Ramos (cell line): ENCODE data around the gene CCDC141.

Experiments
- in situ Hi-C: fragments of 300-500 bp; cut with MboI; formaldehyde crosslinking; loops from one replicate; pipeline ENCODE4 v1.14.3; 2022; ENCODE audit warnings: low sequenced_read_pairs; ENCODE audit not compliant: unreplicated experiment

CCDC141 gene

DNA sequence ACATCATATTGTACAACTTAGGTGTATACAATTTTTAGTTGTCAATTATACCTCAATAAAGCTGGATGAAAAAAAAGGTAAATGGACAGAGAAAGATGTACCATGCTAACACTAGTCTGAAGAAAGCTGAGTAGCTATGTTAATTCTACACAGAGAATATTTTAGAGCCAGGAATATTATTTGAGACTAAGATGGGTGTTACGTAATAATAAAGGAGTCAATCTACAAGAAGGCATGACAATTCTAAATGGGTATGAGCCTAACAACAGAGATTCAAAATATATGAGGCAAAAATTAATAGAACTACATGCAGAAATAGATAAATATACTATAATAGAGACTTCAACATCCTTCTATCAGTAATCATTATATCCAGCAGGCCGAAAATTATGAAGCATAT lies 69.1 kb downstream of the CCDC141 start:
- in situ Hi-C loops, result no loop called here

DNA sequence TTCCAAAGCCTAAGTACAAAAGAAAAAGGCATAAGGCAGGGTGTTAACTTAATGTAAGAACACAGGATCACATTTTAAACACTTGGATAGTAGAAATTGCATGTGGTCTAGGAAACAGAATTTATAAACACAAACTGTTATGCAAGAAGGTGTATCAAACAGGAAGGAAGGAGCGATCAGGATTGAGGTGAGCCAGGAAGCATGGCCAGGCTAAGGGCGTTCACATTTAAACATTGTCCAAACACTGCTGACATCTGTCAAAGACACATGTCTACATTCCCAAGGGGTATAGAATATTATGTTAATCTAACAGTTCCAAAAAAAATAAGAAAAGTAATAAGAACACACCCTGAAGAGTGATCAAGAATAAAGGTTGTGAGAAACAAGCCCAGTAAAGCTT lies 71.3 kb downstream of the CCDC141 start:
- in situ Hi-C loops, result no loop called here

- in situ Hi-C loops, result no loop called here
These were observed 73.6 kb downstream of the CCDC141 start for GRCh38 chr2:178976351-178976750.

GRCh38 chr2:178962805-178963433 lies 87.0 kb downstream of the CCDC141 start:
- in situ Hi-C loops, result no loop called here

DNA sequence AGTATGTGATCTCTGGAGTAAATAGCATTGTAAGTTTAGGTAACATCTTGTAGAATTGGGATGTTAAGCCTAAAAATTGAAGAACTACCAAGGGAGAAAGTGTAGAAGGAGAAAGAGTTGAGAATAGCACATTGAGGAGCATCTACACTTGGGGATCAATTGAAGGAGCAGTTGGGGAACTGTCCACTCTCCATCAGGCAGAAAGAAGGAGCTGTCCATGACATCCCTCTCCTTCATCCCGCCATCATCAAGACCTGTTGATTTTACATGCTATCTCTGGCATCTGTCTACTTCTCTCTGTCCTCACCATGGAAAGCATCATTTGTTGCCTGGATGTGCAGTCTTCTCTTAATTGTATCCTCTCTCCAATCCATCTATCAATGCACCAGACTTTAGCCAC lies 87.8 kb downstream of the CCDC141 start:
- in situ Hi-C loops, result no loop called here

DNA sequence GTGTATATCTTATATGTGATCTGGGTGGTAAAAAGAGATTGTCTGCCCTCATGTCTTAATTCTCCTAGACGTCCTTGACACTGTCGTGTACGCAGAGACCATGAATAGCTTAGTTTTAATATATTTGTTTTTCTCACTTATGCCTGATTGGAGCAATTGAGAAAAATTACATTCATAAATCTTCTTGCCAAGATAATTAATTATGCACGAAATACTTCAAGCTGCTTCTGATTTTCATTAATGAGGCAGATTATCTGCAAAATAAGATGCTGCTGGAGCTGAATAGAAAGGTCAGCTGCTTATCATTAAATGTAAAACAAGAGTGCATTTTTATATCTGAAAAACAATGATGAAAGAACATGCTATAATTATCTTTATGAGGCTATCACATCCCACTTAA lies 95.9 kb downstream of the CCDC141 start:
- in situ Hi-C loops, result no loop called here

- in situ Hi-C loops, result no loop called here
These were observed 98.5 kb downstream of the CCDC141 start for GRCh38 chr2:178951266-178952006.

GRCh38 chr2:178949584-178949983 lies 100.4 kb downstream of the CCDC141 start:
- in situ Hi-C loops, result no loop called here

- in situ Hi-C loops, result no loop called here
These were observed 100.8 kb downstream of the CCDC141 start for GRCh38 chr2:178949151-178949550.

GRCh38 chr2:178947006-178947405 lies 102.9 kb downstream of the CCDC141 start:
- in situ Hi-C loops, result no loop called here

GRCh38 chr2:178946494-178946893 lies 103.4 kb downstream of the CCDC141 start:
- in situ Hi-C loops, result no loop called here

GRCh38 chr2:178943745-178944144 lies 106.2 kb downstream of the CCDC141 start:
- in situ Hi-C loops, result no loop called here

GRCh38 chr2:178934571-178934970 lies 115.4 kb downstream of the CCDC141 start:
- in situ Hi-C loops, result no loop called here

- in situ Hi-C loops, result no loop called here
These were observed 116.4 kb downstream of the CCDC141 start for GRCh38 chr2:178933493-178933892.

- in situ Hi-C loops, result no loop called here
These were observed 121.9 kb downstream of the CCDC141 start for GRCh38 chr2:178928077-178928476.

DNA sequence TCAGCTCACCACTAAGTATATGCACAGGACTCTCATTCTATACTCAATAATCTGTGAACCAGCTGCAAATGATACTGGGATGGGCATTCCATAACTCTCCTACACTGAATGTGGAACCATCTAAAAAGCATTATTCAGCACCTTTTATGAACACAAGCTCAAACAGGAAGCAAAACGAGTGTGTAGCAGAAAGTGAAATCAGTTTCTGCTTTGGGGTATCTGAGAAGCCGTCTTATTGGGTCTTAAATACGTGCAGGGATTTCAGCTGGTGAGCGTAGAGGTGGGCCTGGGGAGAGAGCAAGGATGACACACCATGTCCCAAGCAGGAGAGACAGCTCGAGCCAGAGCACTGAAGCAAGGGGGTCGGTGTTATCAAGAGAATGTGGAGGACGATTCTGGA lies 122.8 kb downstream of the CCDC141 start:
- in situ Hi-C loops, result no loop called here

DNA sequence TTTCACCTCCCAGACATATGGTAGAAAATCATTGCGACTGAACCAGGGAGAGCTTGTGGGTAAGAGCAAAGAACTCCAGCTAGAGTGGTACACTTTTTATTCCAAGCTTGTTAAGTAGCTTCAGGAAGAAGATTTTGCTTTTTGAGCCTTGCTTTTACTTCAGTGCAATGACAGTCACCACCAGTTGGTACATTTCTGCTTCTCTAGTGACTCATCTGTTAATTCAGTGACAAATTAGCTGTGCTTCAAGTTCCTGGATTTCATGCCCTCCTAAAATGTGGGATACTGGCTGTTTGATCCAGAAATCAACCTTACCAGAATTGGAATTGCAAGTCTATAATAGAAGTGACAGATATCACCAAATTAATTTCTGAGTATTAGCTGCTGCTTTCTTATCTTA lies 125.1 kb downstream of the CCDC141 start:
- in situ Hi-C loops, result no loop called here

GRCh38 chr2:178923546-178923945 lies 126.4 kb downstream of the CCDC141 start:
- in situ Hi-C loops, result no loop called here

DNA sequence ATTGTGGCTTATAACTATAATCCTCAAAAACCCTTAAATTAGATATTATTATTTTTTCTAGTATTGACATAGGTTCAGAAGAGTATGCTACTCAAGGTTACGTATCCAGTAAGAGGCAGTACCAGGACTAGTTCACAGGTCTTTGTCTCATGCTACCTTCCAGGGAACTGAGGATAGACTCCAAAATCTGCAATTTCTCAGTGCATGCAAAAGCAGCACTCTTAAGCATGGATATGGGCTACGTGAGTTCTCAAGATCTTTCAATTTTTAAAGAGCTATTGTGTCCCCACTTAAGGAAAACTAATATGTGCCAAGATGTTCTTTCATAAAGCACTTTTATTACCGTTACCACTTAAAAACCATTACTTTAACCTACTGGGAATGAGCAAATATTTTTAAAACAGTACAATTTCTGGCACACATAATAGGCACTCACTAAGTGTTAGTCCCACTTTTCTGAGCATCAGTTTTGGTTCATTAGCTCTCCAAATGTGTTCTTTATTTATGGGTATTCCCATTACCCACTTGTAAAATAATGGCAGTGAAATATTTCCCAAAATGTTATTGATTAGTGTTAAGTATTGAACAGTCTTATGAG lies 128.9 kb downstream of the CCDC141 start:
- in situ Hi-C loops, result no loop called here

DNA sequence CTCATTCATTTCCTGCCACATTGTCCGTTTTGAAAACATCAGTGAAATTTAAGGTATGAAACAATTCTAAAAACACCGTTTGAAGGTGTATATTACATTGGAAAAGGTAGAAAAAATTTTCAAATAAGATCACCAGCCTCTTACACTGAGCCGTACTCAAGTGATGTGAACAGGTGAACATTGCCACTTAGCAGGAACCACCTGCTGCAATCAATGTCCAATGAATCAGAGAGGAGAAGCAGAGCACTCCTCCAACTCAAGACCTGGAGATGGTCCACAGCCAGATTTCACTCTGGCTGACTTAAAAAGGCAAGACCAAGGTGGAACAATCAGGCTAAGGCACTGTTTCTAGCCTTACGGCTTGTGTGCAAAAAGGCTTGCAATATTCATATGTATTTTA lies 132.4 kb downstream of the CCDC141 start:
- in situ Hi-C loops, result no loop called here

DNA sequence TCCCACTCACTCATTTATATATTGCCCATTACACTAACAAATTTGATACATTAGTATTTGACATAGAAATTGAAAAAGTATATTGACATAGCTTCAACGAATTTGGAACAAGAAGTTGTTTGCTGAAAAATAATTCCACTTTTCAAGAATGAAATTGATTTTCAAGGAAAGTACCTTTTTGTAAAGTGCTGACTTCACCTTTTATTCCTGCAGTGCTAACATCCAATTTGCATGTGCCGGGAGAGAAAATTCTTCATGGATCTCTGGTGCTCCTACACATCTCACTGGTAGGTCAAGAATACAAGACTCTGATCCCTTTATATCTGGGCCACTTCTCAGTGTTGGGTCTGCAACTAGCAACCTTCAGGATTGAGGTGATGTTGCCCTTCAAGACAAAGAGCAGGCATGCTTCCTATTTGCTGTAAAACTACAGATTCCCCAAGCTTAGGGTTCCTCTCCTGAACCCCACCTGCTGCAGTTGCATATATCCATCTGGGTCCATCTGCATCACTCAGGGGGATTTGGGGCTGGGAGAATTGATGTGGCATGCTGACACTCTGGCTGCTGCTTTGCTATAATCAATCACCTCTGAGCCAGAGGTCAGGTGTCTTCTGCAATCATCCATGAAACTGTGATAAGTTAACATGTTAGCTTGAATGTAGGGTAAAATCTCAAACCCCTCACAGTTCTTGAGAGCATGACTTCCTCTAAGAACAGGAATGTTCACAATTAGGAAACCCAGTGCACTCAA lies 134.3 kb downstream of the CCDC141 start:
- in situ Hi-C loops, result no loop called here
